Activated B cell treated with CpG ODN at 0.5 μM for 24 hours (primary cell): Measurements from ENCODE around the gene CHAT. TPM values are rescaled to one million over a fixed set of nuclear protein-coding genes. Genes with fewer than 3 reads are reported as not detected.

ENCODE experiments used
- ATAC-seq: fragments of 200-7000 bp; cut with Tn5 transposase; one replicate; pipeline ENCODE4 v1.10.0; 2021; ENCODE audit warnings: low read depth, mild to moderate bottlenecking, moderate library complexity
- CTCF ChIA-PET: fragments of 350-600 bp; sonication (Branson Sonifier 250); formaldehyde crosslinking; loops from one replicate; lab custom pipeline; 2021; ENCODE audit warnings: antibody characterized with exemption; lab: Charles Lee
- POLR2A ChIA-PET: fragments of 350-600 bp; sonication (Branson Sonifier 250); formaldehyde crosslinking; loops from one replicate; lab custom pipeline; 2021; ENCODE audit warnings: antibody characterized with exemption; lab: Charles Lee
- DNase-seq: peaks from one replicate; pipeline ENCODE4 v3.0.0; 2022
- H3K27ac Mint-ChIP-seq: one replicate; pipeline ENCODE4 v1.8.0; 2020; ENCODE audit warnings: mixed read lengths
- H3K27me3 Mint-ChIP-seq: one replicate; pipeline ENCODE4 v1.8.0; 2021; ENCODE audit warnings: mixed read lengths
- H3K36me3 Mint-ChIP-seq: one replicate; pipeline ENCODE4 v1.8.0; 2021; ENCODE audit warnings: low read depth, mixed read lengths
- H3K4me1 Mint-ChIP-seq: one replicate; pipeline ENCODE4 v1.8.0; 2021; ENCODE audit warnings: mixed read lengths
- H3K4me3 Mint-ChIP-seq: one replicate; pipeline ENCODE4 v1.8.0; 2020; ENCODE audit warnings: mild to moderate bottlenecking, mixed read lengths
- H3K9me3 Mint-ChIP-seq: one replicate; pipeline ENCODE4 v1.8.0; 2020; ENCODE audit warnings: mixed read lengths
- intact Hi-C: fragments of 100-400 bp; cut with micrococcal nuclease; formaldehyde crosslinking; loops from one replicate; pipeline ENCODE4 v1.15.1; 2024
- total RNA-seq: library from RNA; stranded (reverse); gene quantifications from 2 replicates; pipeline ENCODE4 v1.2.3, GENCODE V29; 2022
- TF ChIP-seq, protein P1 (sequence below): fragments of 200-600 bp; IDR thresholded peaks from one replicate; pipeline ENCODE4 v1.8.0; 2022; ENCODE audit warnings: antibody characterized with exemption, mild to moderate bottlenecking

CHAT gene
- total RNA-seq, 1 donor from 2014 or later: not detected

DNA sequence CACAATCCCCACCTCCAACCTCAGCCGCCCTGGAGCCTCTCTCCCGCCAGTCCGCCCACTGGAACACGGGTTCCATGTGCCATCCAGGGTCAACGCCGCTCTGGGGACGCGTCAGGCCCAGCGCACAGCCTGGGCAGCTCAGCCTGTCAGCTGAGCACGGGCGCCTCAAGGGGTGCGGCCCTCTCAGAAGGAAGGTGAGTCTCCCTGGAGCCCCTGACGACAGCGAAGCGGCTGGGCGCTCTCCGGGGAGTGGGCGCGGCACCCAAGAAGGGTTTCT is 4.9 kb upstream of the CHAT start:
- H3K36me3 Mint-ChIP-seq: no peaks in the 10 kb centered on the region
- no peaks in the 10 kb centered on the region for H3K9me3 Mint-ChIP-seq
- ChIA-PET CTCF (no interaction called here), POLR2A (no interaction called here)
- peaks cover 77% of the 10 kb centered on the region for H3K27me3 Mint-ChIP-seq
- TF ChIP-seq, protein P1, sequence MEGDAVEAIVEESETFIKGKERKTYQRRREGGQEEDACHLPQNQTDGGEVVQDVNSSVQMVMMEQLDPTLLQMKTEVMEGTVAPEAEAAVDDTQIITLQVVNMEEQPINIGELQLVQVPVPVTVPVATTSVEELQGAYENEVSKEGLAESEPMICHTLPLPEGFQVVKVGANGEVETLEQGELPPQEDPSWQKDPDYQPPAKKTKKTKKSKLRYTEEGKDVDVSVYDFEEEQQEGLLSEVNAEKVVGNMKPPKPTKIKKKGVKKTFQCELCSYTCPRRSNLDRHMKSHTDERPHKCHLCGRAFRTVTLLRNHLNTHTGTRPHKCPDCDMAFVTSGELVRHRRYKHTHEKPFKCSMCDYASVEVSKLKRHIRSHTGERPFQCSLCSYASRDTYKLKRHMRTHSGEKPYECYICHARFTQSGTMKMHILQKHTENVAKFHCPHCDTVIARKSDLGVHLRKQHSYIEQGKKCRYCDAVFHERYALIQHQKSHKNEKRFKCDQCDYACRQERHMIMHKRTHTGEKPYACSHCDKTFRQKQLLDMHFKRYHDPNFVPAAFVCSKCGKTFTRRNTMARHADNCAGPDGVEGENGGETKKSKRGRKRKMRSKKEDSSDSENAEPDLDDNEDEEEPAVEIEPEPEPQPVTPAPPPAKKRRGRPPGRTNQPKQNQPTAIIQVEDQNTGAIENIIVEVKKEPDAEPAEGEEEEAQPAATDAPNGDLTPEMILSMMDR: no peak
- intact Hi-C loops: loop anchor here (5.0 kb wide), 2 partner anchors 153 to 212 kb away; partner anchors contain the start of genes DRGX and OGDHL
- DNase-seq: no peak
- H3K4me3 Mint-ChIP-seq: no peak overlapping the region
- H3K4me1 Mint-ChIP-seq: peaks cover 16% of the 10 kb centered on the region
- no peak overlapping the region for H3K27ac Mint-ChIP-seq
- ATAC-seq: no peak

DNA sequence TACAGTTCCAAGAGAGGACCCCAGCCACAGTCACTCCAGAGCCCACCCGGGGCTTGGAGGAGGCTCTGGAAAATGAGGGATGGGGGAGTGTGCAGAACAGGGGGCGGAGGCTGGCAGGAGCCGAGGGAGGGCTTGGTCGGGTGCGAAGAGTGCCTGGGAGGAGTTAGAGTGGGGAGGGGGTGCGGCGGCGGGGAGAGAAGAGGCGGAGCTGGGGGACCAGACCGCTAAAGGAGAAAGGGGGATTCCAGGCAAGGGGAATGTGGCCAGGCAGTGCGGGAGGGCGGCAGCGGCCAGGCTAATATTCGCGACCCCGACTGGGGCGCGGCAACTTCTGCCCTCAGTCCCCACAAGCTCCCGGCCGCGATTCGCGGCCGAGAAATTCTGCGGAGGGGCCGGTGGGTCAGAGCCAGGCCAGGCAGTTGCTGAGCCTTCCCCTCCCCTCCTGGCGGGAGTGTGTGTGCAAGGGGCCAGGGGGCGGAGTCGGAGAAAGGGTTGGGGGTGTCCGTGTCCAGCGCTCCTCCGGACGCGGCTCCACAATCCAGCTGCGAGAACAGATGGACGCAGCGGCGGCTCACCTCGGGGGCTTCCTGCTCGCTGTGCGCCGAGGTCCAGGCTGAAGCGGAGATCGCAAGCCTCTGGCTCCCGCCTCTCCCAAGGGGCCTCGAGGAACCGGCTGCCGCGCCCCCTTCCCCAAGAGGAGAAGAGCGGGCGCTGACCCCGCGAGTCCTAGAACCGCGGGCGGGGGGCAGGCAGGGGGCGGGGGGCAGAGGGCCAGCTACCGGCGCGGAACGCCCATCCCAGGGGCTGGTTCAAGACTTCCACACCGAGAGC is 4.3 kb upstream of the CHAT start:
- POLR2A ChIA-PET: no interaction called here
- Mint-ChIP-seq H3K27ac (no peak overlapping the region), H3K36me3 (no peaks in the 10 kb centered on the region), H3K9me3 (no peaks in the 10 kb centered on the region), H3K4me3 (no peak overlapping the region), H3K27me3 (peaks cover 74% of the 10 kb centered on the region), H3K4me1 (peaks cover 17% of the 10 kb centered on the region)
- intact Hi-C loops: loop anchor here (5.0 kb wide), 2 partner anchors 153 to 212 kb away; partner anchors contain the start of genes DRGX and OGDHL
- TF ChIP-seq, protein P1: no peak
- CTCF ChIA-PET: no interaction called here
- no peak for ATAC-seq
- DNase-seq: no peak

DNA sequence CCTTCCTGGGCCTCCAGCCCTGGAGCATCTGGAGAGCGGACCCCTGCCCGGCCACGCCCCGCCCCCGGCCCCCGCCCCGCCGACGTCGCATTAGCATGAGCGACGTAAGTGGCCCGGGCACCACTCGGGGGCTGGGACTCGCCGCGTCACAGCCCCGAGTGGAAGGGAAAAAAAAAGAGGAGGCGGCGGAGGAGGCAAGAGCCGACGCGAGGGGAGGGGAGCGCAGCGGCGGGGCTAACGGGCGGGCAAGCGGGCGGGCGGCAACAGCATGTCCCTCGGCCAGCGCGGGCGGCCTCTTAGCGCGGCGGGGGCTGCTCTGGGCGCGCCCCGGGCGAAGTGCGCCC is 3.8 kb upstream of the CHAT start, which contains the start of gene SLC18A3:
Gene SLC18A3, plus strand, starts transcription at position 197 of the 344 bp plus-strand sequence. CDS start 431 bp downstream, outside the sequence.
- ChIA-PET CTCF (no interaction called here), POLR2A (no interaction called here)
- Mint-ChIP-seq H3K36me3 (no peaks in the 10 kb centered on the region), H3K27ac (no peak within 1 kb of the TSS), H3K4me3 (no peak within 1 kb of the TSS), H3K27me3 (peaks cover 75% of the 10 kb centered on the region), H3K9me3 (no peaks in the 10 kb centered on the region), H3K4me1 (peaks cover 21% of the 10 kb centered on the region)
- intact Hi-C loops: no loop called here
- ATAC-seq (no peak), DNase-seq (no peak)
- TF ChIP-seq, protein P1: no peak

- Mint-ChIP-seq H3K9me3 (no peaks in the 10 kb centered on the region), H3K27me3 (peaks cover 76% of the 10 kb centered on the region), H3K27ac (no peak overlapping the region), H3K4me1 (peaks cover 21% of the 10 kb centered on the region), H3K4me3 (no peak overlapping the region), H3K36me3 (no peaks in the 10 kb centered on the region)
- DNase-seq (no peak), ATAC-seq (no peak)
- intact Hi-C loops: no loop called here
- TF ChIP-seq, protein P1: no peak
- ChIA-PET CTCF (no interaction called here), POLR2A (no interaction called here)
Observed at GRCh38 chr10:49610458-49611165, 3.2 kb upstream of the CHAT start.

GRCh38 chr10:49611166-49611815 is 2.5 kb upstream of the CHAT start:
- intact Hi-C loops: no loop called here
- Mint-ChIP-seq H3K9me3 (no peaks in the 10 kb centered on the region), H3K4me3 (no peak overlapping the region), H3K27me3 (peaks cover 78% of the 10 kb centered on the region), H3K36me3 (no peaks in the 10 kb centered on the region), H3K27ac (no peak overlapping the region), H3K4me1 (peaks cover 21% of the 10 kb centered on the region)
- ChIA-PET POLR2A (no interaction called here), CTCF (no interaction called here)
- DNase-seq: no peak
- no peak for ATAC-seq
- TF ChIP-seq, protein P1: no peak
